Kidney (tissue), 14 donors: ENCODE measurements around the gene EPSTI1. TPM values are rescaled to one million over a fixed set of nuclear protein-coding genes. Genes with fewer than 3 reads are reported as not detected.

Experiments
- DNase-seq, 5 donors: peaks; one replicate each; pipeline ENCODE4 v3.0.0-alpha.2; 2013 to 2020
- FAIRE-seq: peaks from 2 replicates; lab custom pipeline; 2012; peaks lifted over from hg19 to GRCh38; lab: Jason Lieb, UNC
- H3K27ac ChIP-seq, 2 donors: one replicate each; pipeline ENCODE4 v1.7.0; 2013; ENCODE audit warnings: low read depth in 2 of 2, low read length in 2 of 2, inconsistent platforms in 1 of 2
- H3K27me3 ChIP-seq: one replicate; pipeline ENCODE4 v1.7.1; 2013; ENCODE audit warnings: low read length, inconsistent platforms; ENCODE audit not compliant: control insufficient read depth, insufficient read depth
- H3K36me3 ChIP-seq, 3 donors: one replicate each; pipeline versions ENCODE4 v1.7.0 to v1.7.1; 2013; ENCODE audit warnings: low read length in 3 of 3, control low read depth in 1 of 3, inconsistent platforms in 1 of 3; ENCODE audit not compliant: insufficient read depth in 3 of 3, control insufficient read depth in 2 of 3
- H3K4me1 ChIP-seq, 3 donors: one replicate each; pipeline versions ENCODE4 v1.7.0 to v1.7.1; 2013; ENCODE audit warnings: low read length in 3 of 3, inconsistent platforms in 1 of 3, low read depth in 1 of 3; ENCODE audit not compliant: control insufficient read depth in 2 of 3, insufficient read depth in 2 of 3
- H3K4me3 ChIP-seq, 3 donors: one replicate each; pipeline versions ENCODE4 v1.7.0 to v1.8.1; 2013; ENCODE audit warnings: low read length in 3 of 3, control low read depth in 1 of 3, inconsistent platforms in 1 of 3
- H3K9ac ChIP-seq, 3 donors: one replicate each; pipeline versions ENCODE4 v1.7.0 to v1.7.1; 2013; ENCODE audit warnings: low read length in 3 of 3, control low read depth in 1 of 3, inconsistent platforms in 1 of 3
- H3K9me3 ChIP-seq, 3 donors: one replicate each; pipeline versions ENCODE4 v1.7.0 to v1.7.1; 2013; ENCODE audit warnings: low read length in 3 of 3, control low read depth in 1 of 3, inconsistent platforms in 1 of 3; ENCODE audit not compliant: control insufficient read depth in 2 of 3, insufficient read depth in 1 of 3
- CTCF ChIP-seq: IDR thresholded peaks from 3 replicates; pipeline ENCODE4 v1.5.1; 2012; ENCODE audit warnings: mild to moderate bottlenecking, moderate library complexity, borderline replicate concordance; ENCODE audit not compliant: insufficient read depth; ENCODE audit errors: extremely low read depth
- intact Hi-C: fragments of 100-400 bp; cut with DNase I; formaldehyde crosslinking; loops from one replicate; pipeline ENCODE4 v1.11.1; 2022
- polyA plus RNA-seq: library from polyadenylated mRNA; stranded (reverse); fragments of 350-450 nt; fragmentation: Illumina TruSeq; extraction: RNeasy Lipid Tissue Mini Kit (QIAGEN cat#74804); gene quantifications from one replicate; pipeline ENCODE4 v1.2.3, GENCODE V29; 2014; ENCODE audit warnings: low read depth, low replicate concordance; ENCODE audit not compliant: insufficient read depth
- total RNA-seq: library from RNA; stranded (reverse); fragmentation: NEBNext Ultra II Directional; extraction: Animal tissue kit (Norgen Biotek cat#: 25700); gene quantifications from one replicate; pipeline ENCODE4 v1.2.1, GENCODE V29; 2021
- donor health status: control.
- donor health status: control.
- donor health status: control.
- donor health status: control.
- donor health status: control.
- donor health status: DM: yes; HTN: yes; CAD: no.
- donor health status: Normal renal cell carcinoma (clear cell type).

The EPSTI1 gene
- total and polyA plus RNA-seq, 2 donors from 2014 or later = 11.2 to 12.2 TPM

GRCh38 chr13:42990291-42991232 lies 1.5 kb downstream of the EPSTI1 start:
- Histone ChIP-seq H3K4me3 (peak overlapping the region; percentile 28 to 92 (median 89)), H3K36me3 (no peaks in the 10 kb centered on the region), H3K9me3 (no peaks in the 10 kb centered on the region), H3K27ac (no peak overlapping the region), H3K4me1 (peaks cover 6 to 8% (median 7%) of the 10 kb centered on the region in 3 donors), H3K9ac (peak overlapping the region in 1 of 3 donors; percentile 20), H3K27me3 (no peaks in the 10 kb centered on the region)
- peak in 2 of 5 donors; percentile 71 to 73 for DNase-seq
- intact Hi-C loops = no loop called here
- TF ChIP-seq CTCF = no peak
- no peak for FAIRE-seq

GRCh38 chr13:42986176-42986574 lies 5.9 kb downstream of the EPSTI1 start:
- intact Hi-C loops = no loop called here
- no peak for TF ChIP-seq CTCF
- Histone ChIP-seq H3K27me3 (no peaks in the 10 kb centered on the region), H3K9me3 (no peaks in the 10 kb centered on the region), H3K36me3 (no peaks in the 10 kb centered on the region), H3K4me1 (peaks cover 6 to 15% (median 13%) of the 10 kb centered on the region in 3 donors), H3K4me3 (peak overlapping the region in 1 of 3 donors; percentile 43), H3K9ac (peak overlapping the region in 1 of 3 donors; percentile 28), H3K27ac (peak overlapping the region; percentile 89 to 92)
- DNase-seq (no peak), FAIRE-seq (no peak)

- Histone ChIP-seq H3K4me3 (peak overlapping the region in 2 of 3 donors; percentile 43 to 49), H3K4me1 (peaks cover 3 to 13% (median 12%) of the 10 kb centered on the region in 3 donors), H3K9me3 (no peaks in the 10 kb centered on the region), H3K9ac (peak overlapping the region in 1 of 3 donors; percentile 28), H3K27ac (peak overlapping the region; percentile 89 to 92), H3K36me3 (no peaks in the 10 kb centered on the region), H3K27me3 (no peaks in the 10 kb centered on the region)
- DNase-seq = peak in 4 of 5 donors; percentile 21 to 76 (median 43)
- no peak for TF ChIP-seq CTCF
- intact Hi-C loops = no loop called here
- FAIRE-seq = no peak
These were observed 6.5 kb downstream of the EPSTI1 start for GRCh38 chr13:42985312-42986175.
